DND-41 (cell line): ENCODE results near the gene NRXN2.

Experiments
- CTCF ChIP-seq: IDR thresholded peaks from 2 replicates; pipeline ENCODE4 v1.5.1; 2012; ENCODE audit warnings: borderline replicate concordance, low read length, moderate library complexity, mild to moderate bottlenecking; ENCODE audit not compliant: poor library complexity, severe bottlenecking; ENCODE audit errors: extremely low read depth
- EZH2 ChIP-seq: IDR thresholded peaks from 3 replicates; pipeline ENCODE4 v1.6.1; 2012; ENCODE audit warnings: borderline replicate concordance, low read depth, mild to moderate bottlenecking, moderate library complexity, low read length, inconsistent platforms; ENCODE audit not compliant: severe bottlenecking

- TF ChIP-seq CTCF = no peak
- TF ChIP-seq EZH2 = no peak
Observed at GRCh38 chr11:64753380-64754123, 30.6 kb upstream of the NRXN2 start.
